Muscle layer of duodenum (tissue), 2 donors: Measurements from ENCODE around the gene USP8.
"Not testable (repeated sequence)": the region's sequence is repeated elsewhere in the genome, so short reads cannot be mapped to it uniquely, and the experiment has no call there.

Experiments used
- H3K27ac ChIP-seq: one replicate; pipeline ENCODE4 v1.7.0; 2013; ENCODE audit warnings: mild to moderate bottlenecking, low read length
- H3K27me3 ChIP-seq: one replicate; pipeline ENCODE4 v1.7.0; 2013; ENCODE audit warnings: low read depth, mild to moderate bottlenecking, control low read depth, low read length
- H3K36me3 ChIP-seq, 2 donors: one replicate each; pipeline ENCODE4 v1.7.0; 2013; ENCODE audit warnings: low read length in 2 of 2, control low read depth in 1 of 2, mild to moderate bottlenecking in 1 of 2; ENCODE audit not compliant: insufficient read depth in 2 of 2, control insufficient read depth in 1 of 2
- H3K4me1 ChIP-seq, 2 donors: one replicate each; pipeline ENCODE4 v1.7.0; 2013; ENCODE audit warnings: low read length in 2 of 2, mild to moderate bottlenecking in 2 of 2, control low read depth in 1 of 2, moderate library complexity in 1 of 2; ENCODE audit not compliant: insufficient read depth in 2 of 2, control insufficient read depth in 1 of 2
- H3K4me3 ChIP-seq, 2 donors: one replicate each; pipeline ENCODE4 v1.7.0; 2013; ENCODE audit warnings: low read length in 2 of 2, low read depth in 1 of 2, mild to moderate bottlenecking in 1 of 2
- H3K9me3 ChIP-seq, 2 donors: one replicate each; pipeline ENCODE4 v1.7.0; 2013; ENCODE audit warnings: low read length in 2 of 2, control low read depth in 1 of 2, mild to moderate bottlenecking in 1 of 2; ENCODE audit not compliant: control insufficient read depth in 1 of 2
- donor health status: healthy.

Gene USP8

DNA sequence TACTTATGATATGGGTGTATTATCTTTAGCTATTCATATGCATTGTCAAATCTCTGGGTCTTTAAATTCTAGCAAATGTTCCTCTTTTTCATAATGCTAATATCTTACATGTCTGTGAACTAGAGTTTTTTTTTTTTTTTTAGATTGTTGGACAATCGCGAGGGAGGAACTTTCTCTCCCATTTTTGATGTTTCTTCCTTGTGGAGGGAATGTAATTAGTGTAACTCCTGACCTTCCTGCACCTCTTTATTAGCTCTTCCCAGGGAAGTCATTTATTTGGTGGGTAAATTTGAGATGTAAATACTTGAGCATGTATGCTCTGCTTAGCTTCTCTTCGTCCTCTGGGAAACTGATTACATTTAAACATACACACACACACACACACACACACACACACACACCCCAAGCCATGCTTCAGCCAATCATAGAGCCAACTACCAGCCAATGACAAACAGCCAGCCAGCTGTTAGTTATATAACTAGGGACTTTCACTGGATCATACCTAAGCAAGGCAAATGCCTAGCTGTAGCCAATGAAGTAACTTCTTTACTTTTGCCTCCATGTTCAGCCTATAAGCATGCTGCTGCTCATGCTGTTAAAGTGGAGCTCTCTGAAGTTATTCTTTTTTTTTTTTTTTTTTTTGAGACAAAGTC is 8.3 kb upstream of the USP8 start:
- Histone ChIP-seq H3K9me3 (no peaks in the 10 kb centered on the region), H3K36me3 (no peaks in the 10 kb centered on the region), H3K27me3 (no peaks in the 10 kb centered on the region), H3K4me3 (no peak overlapping the region), H3K4me1 (no peaks in the 10 kb centered on the region), H3K27ac (no peak overlapping the region)

DNA sequence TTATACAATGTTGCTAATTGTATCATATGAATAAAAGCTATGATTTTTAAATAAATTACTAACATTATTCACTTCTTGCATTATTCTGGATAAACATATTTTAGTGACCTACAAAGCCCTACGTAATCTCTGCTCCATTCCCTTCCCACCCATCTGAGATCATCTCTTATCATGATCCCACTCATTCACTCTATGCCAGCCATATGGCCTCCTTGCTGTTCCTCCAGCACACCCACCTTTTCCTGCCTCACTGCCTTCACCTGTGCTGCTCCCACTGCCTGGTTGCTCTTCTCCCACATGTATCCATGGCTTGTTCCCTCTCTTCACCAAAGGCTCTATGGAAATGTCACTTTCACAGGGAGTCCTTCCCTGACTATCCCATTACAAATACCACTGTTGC is 7.3 kb upstream of the USP8 start:
- H3K27ac ChIP-seq, result no peak overlapping the region
- no peaks in the 10 kb centered on the region for H3K36me3 ChIP-seq
- H3K27me3 ChIP-seq, result no peaks in the 10 kb centered on the region
- H3K4me3 ChIP-seq, result no peak overlapping the region
- no peaks in the 10 kb centered on the region for H3K4me1 ChIP-seq
- H3K9me3 ChIP-seq, result no peaks in the 10 kb centered on the region

DNA sequence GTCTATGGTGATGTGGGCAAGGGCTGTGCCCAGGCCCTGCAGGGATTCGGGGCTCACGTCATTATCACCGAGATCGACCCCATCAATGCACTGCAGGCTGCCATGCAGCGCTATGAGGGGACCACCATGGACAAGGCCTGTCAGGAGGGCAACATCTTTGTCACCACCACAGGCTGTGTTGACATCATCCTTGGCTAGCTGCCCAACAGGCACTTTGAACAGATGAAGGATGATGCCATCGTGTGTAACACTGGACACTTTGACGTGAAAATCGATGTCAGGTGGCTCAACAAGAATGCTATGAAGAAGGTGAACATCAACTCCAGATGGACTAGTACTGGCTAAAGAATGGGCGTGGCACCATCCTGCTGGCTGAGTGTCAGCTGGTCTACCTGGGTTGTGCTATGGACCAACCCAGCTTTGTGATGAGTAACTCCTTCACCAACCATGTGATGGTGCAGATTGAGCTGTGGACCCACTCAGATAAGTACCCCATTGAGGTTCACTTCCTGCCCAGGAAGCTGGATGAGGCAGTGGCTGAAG is 6.1 kb upstream of the USP8 start:
- Histone ChIP-seq H3K4me3 (no peak overlapping the region), H3K36me3 (no peaks in the 10 kb centered on the region), H3K9me3 (no peaks in the 10 kb centered on the region), H3K27me3 (no peaks in the 10 kb centered on the region), H3K27ac (no peak overlapping the region), H3K4me1 (no peaks in the 10 kb centered on the region)

DNA sequence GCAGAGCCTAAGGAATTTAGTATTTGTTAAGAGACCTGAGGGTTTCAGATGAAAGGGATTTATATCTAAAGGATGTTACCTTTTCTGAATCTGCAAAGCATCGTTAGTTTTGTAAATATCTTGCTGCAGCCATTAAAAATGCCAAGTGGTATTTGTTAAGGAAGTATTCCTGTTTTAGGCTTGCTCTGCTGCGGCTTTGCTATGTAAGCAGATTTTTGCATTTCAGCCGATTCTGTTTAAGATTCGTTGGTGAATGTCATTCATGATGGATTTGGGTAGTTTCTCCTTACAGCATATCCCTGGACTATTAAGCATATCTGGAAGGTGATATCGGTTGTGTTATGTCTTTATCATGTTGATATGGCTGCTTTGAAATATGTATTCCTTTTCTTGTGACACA is 1.0 kb downstream of the USP8 start:
- H3K27ac ChIP-seq, result peak overlapping the region; percentile 98
- H3K36me3 ChIP-seq, result no peaks in the 10 kb centered on the region
- no peaks in the 10 kb centered on the region for H3K27me3 ChIP-seq
- peaks cover 0 to 23% of the 10 kb centered on the region in 2 donors for H3K4me1 ChIP-seq
- peak overlapping the region; percentile 90 to 98 for H3K4me3 ChIP-seq
- no peaks in the 10 kb centered on the region for H3K9me3 ChIP-seq

DNA sequence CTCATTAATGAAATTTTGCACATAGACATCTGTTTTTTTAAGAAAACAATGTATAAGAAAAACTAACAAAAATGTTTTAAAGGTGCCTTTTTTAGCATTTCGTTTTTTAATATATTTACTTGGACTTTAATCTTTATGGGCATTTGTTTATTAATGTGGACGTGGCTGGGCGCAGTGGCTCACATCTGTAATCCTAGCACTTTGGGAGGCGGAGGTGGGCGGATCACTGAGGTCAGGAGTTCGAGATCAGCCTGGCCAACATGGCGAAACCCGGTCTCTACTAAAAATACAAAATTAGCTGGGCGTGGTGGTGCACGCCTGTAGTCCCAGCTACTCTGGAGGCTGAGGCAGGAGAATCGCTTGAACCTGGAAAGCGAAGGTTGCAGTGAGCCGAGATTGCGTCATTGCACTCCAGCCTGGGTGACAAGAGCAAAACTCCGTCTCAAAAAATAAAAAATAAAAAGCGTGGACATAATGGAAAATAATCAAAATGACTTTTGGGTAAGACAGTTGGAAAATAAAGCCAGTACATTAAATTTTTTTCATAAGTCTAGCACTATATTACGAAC is 1.6 kb downstream of the USP8 start:
- H3K27ac ChIP-seq, result peak overlapping the region; percentile 98
- H3K4me3 ChIP-seq, result peak overlapping the region; percentile 90 to 98

DNA sequence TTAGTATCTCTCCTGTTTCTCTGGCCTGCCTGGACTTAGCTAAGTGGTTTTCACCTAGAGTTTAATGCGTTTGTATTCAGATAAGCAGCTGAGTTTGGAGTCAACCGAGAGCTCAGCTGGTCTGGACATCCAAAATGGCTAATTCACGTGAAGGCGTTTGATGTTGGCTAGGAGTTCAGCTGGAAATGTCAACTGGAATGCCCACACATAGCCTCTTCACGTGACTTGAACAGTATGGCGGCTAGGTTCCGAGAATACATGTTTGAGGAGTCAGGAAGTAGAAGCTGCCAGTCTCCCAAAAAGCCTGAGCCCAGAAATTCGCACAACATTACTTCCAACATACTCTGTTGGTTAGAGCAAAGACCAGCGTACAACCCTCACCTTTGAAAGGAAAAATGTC is 2.2 kb downstream of the USP8 start:
- Histone ChIP-seq H3K9me3 (no peaks in the 10 kb centered on the region), H3K4me3 (peak overlapping the region in 1 of 2 donors; percentile 9), H3K27me3 (no peaks in the 10 kb centered on the region), H3K4me1 (peaks cover 0 to 23% of the 10 kb centered on the region in 2 donors), H3K36me3 (no peaks in the 10 kb centered on the region), H3K27ac (no peak overlapping the region)

More for the DNA sequence above, 1.6 kb downstream of the USP8 start:
- H3K27me3 ChIP-seq, H3K36me3 ChIP-seq, H3K9me3 ChIP-seq: not testable (repeated sequence)
- peaks cover 0 to 23% of the 10 kb centered on the region in 2 donors for H3K4me1 ChIP-seq

DNA sequence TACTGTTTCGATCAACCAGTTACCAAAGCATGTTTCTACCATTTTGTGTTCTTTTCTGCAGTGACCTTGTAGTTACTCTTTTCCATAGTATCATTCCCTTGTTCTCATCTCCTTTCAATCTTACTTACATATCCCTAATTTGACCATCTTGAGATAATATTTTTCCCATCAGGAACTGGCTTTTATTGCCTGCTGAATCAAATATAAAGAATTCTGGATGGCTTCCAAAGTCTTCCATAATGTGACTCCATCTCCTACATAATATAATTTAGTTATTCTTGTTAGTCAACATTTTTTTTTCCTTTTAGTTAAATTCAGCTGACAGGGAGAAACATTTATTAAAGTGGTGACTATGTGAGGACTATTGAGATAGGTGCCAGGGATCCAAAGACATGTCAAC is 7.0 kb downstream of the USP8 start:
- Histone ChIP-seq H3K27me3 (no peaks in the 10 kb centered on the region), H3K27ac (no peak overlapping the region), H3K36me3 (peaks cover 0 to 6% of the 10 kb centered on the region in 2 donors), H3K9me3 (no peaks in the 10 kb centered on the region), H3K4me3 (no peak overlapping the region), H3K4me1 (peaks cover 0 to 4% of the 10 kb centered on the region in 2 donors)

DNA sequence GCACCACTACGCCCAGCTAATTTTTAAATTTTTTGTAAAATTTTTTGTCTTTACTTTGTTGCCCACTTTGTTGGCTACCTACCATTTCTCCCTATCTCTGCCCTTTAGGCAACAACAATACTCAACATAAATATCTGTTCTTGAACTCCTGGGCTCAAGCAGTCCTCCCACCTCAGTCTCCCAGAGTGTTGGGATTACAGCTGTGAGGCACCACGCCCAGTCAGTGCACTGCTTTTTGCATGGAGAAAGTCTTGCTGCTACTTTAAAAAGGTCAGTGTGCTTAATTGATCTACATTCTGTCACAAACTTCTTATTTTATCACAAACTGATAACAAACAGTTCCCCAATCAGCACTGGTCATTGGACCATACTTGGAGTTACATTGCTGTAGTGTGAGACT is 8.0 kb downstream of the USP8 start:
- Histone ChIP-seq H3K4me3 (no peak overlapping the region), H3K27me3 (no peaks in the 10 kb centered on the region), H3K27ac (no peak overlapping the region), H3K4me1 (no peaks in the 10 kb centered on the region), H3K36me3 (peaks cover 0 to 6% of the 10 kb centered on the region in 2 donors), H3K9me3 (no peaks in the 10 kb centered on the region)

DNA sequence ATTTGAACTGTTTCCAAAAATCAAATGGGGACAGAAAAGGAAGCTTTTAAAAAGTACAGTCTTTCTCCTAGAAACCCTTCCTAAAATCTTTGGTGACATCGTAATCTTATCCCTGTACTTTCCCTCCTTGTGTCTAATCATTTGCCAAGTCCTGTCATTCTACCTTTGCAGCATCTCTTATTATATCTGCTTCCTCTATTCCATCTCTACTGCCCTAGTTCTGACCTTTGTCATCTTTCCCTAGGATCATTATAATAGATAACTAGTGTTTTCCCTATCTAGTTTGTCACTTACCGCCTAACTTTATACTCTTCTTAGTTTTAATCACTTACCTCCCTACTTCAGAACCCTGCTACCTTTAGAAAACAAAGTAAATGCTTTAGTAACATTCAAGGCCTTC is 11.6 kb downstream of the USP8 start:
- no peaks in the 10 kb centered on the region for H3K27me3 ChIP-seq
- H3K36me3 ChIP-seq, result peaks cover 9 to 12% of the 10 kb centered on the region in 2 donors
- no peak overlapping the region for H3K4me3 ChIP-seq
- no peaks in the 10 kb centered on the region for H3K9me3 ChIP-seq
- H3K27ac ChIP-seq, result no peak overlapping the region
- no peaks in the 10 kb centered on the region for H3K4me1 ChIP-seq

DNA sequence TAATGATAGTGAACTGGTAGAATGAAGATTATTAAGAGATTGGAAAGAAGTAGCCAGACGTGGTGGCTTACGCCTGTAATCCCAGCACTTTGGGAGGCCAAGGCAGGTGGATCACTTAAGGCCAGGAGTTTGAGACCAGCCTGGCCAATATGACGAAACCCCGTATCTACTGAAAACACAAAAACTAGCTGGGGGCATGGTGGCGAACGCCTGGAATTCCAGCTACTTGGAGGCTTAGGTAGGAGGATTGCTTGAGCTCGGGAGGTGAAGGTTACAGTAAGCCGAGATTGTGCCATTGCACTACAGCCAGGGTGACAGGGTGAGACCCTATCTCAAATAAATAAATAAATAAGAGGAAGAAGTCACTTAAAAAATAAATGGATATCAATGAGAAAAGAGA is 14.0 kb downstream of the USP8 start:
- Histone ChIP-seq H3K4me1 (no peaks in the 10 kb centered on the region), H3K4me3 (no peak overlapping the region), H3K9me3 (no peaks in the 10 kb centered on the region), H3K27me3 (no peaks in the 10 kb centered on the region), H3K36me3 (peaks cover 9 to 17% of the 10 kb centered on the region in 2 donors), H3K27ac (no peak overlapping the region)

DNA sequence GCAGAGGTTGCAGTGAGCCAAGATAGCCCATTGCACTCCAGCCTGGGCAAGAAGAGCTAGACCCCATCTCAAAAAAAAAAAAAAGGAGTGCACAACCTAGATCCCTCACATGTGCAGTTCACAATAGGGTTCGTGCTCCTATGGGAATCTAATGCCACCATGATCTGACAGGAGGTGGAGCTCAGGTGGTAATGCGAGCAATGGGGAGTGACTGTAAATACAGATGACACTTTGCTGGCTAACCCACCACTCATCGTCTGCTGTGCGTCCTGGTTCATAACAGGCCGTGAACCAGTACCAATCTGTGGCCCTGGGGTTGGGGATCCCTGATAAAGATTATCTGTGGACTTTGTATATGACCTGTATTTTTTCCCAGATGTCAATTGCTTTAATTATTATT is 16.7 kb downstream of the USP8 start:
- peaks cover 14 to 24% of the 10 kb centered on the region in 2 donors for H3K36me3 ChIP-seq
- no peak overlapping the region for H3K27ac ChIP-seq

DNA sequence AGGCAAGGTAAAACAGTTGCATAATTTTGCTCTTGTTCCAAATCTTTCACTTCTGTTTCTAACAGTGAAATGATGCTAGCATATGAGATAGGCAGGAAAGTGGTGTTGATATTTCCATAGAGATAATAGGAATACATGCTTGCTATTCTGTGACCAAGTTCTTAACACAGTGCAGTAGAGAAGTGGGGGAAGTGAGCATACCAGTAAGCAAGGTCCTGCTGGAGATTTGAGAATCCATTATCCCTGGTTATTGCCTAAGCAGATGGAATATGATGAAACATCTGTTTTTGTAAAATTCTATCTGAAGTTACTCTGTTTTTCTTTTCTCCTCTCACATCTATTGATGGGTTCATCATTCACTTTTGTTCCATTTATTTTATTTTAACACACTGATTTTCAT is 28.7 kb downstream of the USP8 start:
- Histone ChIP-seq H3K27ac (no peak overlapping the region), H3K27me3 (no peaks in the 10 kb centered on the region), H3K9me3 (no peaks in the 10 kb centered on the region), H3K36me3 (peaks cover 13 to 19% of the 10 kb centered on the region in 2 donors), H3K4me3 (no peak overlapping the region), H3K4me1 (no peaks in the 10 kb centered on the region)

More for the DNA sequence above, 16.7 kb downstream of the USP8 start:
- H3K9me3 ChIP-seq, result no peaks in the 10 kb centered on the region
- H3K4me1 ChIP-seq, result no peaks in the 10 kb centered on the region
- no peaks in the 10 kb centered on the region for H3K27me3 ChIP-seq
- H3K4me3 ChIP-seq, result no peak overlapping the region
